GM12878 (cell line): ENCODE data around the gene TSHZ2. TPM values are rescaled to one million over a fixed set of nuclear protein-coding genes. Genes with fewer than 3 reads are reported as not detected.

ENCODE experiments used
- ATAC-seq: fragments of 200-7000 bp; cut with Tn5 transposase; 3 replicates; pipeline ENCODE4 v1.9.1; 2020; ENCODE audit warnings: mild to moderate bottlenecking, moderate library complexity
- BruUV-seq: library from RNA; stranded (reverse); fragments of 400-500 nt; replicated peaks from 2 replicates; lab custom pipeline; 2021; lab: Mats Ljungman, UMichigan
- CTCF ChIA-PET: fragments of 300-600 bp; sonication (Branson Sonifier 250); formaldehyde crosslinking; extraction: SDS; loops from one replicate; lab custom pipeline; 2021; ENCODE audit warnings: inconsistent platforms; lab: Yijun Ruan, JAX
- POLR2A ChIA-PET: fragments of 350-600 bp; formaldehyde crosslinking; extraction: SDS; loops from one replicate; lab custom pipeline; 2021; ENCODE audit warnings: inconsistent platforms; lab: Charles Lee
- RAD21 ChIA-PET: fragments of 300-600 bp; sonication (Branson Sonifier 250); formaldehyde crosslinking; loops from one replicate; lab custom pipeline; 2023; ENCODE audit warnings: antibody characterized with exemption; ENCODE audit not compliant: unreplicated experiment; lab: Charles Lee
- SMC1A ChIA-PET: fragments of 300-600 bp; sonication (Branson Sonifier 250); formaldehyde crosslinking; loops from one replicate; lab custom pipeline; 2023; ENCODE audit not compliant: unreplicated experiment, uncharacterized antibody; lab: Charles Lee
- DNase-seq: peaks from one replicate; pipeline ENCODE4 v3.0.0-alpha.2; 2011; ENCODE audit warnings: low read depth, low spot score
- FAIRE-seq: peaks from 3 replicates; lab custom pipeline; 2011; peaks lifted over from hg19 to GRCh38; lab: Jason Lieb, UNC
- H2AFZ ChIP-seq: 2 replicates; pipeline ENCODE4 v1.6.0; 2011; ENCODE audit warnings: low read depth, low read length, control low read depth; ENCODE audit not compliant: control insufficient read depth
- H3K27ac ChIP-seq: 2 replicates; pipeline ENCODE4 v1.5.1; 2011; ENCODE audit warnings: control low read depth; ENCODE audit not compliant: control insufficient read depth, insufficient read depth
- H3K27me3 ChIP-seq, 2 experiments: replicated peaks in 1 of 2; 2 replicates each; pipeline versions ENCODE4 v1.6.0 to v1.6.1; 2011; ENCODE audit warnings: low read length in 1 of 2; ENCODE audit not compliant: control insufficient read depth in 2 of 2, insufficient read depth in 2 of 2
- H3K36me3 ChIP-seq, 2 experiments: 2 replicates each; pipeline ENCODE4 v1.5.1; 2011; ENCODE audit warnings: low read length in 1 of 2; ENCODE audit not compliant: control insufficient read depth in 2 of 2, insufficient read depth in 2 of 2
- H3K4me1 ChIP-seq: 2 replicates; pipeline ENCODE4 v1.6.1; 2011; ENCODE audit warnings: mild to moderate bottlenecking, low read length, moderate library complexity, mixed read lengths; ENCODE audit not compliant: control insufficient read depth, insufficient read depth
- H3K4me2 ChIP-seq: 2 replicates; pipeline ENCODE4 v1.6.0; 2011; ENCODE audit warnings: control low read depth; ENCODE audit not compliant: control insufficient read depth, insufficient read depth
- H3K4me3 ChIP-seq: fragments of 200-600 bp; sonication (generic); 2 replicates; pipeline ENCODE4 v1.5.1; 2016
- H3K79me2 ChIP-seq: 2 replicates; pipeline ENCODE4 v1.6.0; 2011; ENCODE audit warnings: low read length; ENCODE audit not compliant: control insufficient read depth, insufficient read depth
- H3K9ac ChIP-seq: 2 replicates; pipeline ENCODE4 v1.8.0; 2011; ENCODE audit warnings: low read length, control low read depth, mixed read lengths; ENCODE audit not compliant: control insufficient read depth, insufficient read depth
- H3K9me3 ChIP-seq: replicated peaks from 3 replicates; pipeline ENCODE4 v1.5.1; 2011; ENCODE audit warnings: mild to moderate bottlenecking, low read length; ENCODE audit not compliant: control insufficient read depth, insufficient read depth
- H4K20me1 ChIP-seq: 2 replicates; pipeline ENCODE4 v1.6.0; 2011; ENCODE audit not compliant: control insufficient read depth, insufficient read depth
- BHLHE40 ChIP-seq, 2 experiments: fragments of 450-650 bp in 1 of 2; IDR thresholded peaks; 2 replicates each; pipeline ENCODE4 v1.6.1; 2011 to 2017; ENCODE audit warnings: low read depth in 2 of 2, borderline replicate concordance in 1 of 2, improper control_type of control experiment in 1 of 2, low read length in 1 of 2, mild to moderate bottlenecking in 1 of 2
- CHD1 ChIP-seq: IDR thresholded peaks from 2 replicates; pipeline ENCODE4 v1.6.1; 2012; ENCODE audit warnings: low read depth, low read length, improper control_type of control experiment
- ESRRA ChIP-seq: IDR thresholded peaks from 2 replicates; pipeline ENCODE4 v1.6.1; 2012; ENCODE audit warnings: mild to moderate bottlenecking, low read length, improper control_type of control experiment
- HDGF ChIP-seq: fragments of 450-650 bp; IDR thresholded peaks from 2 replicates; pipeline ENCODE4 v1.6.1; 2016; ENCODE audit warnings: antibody characterized with exemption
- NFYA ChIP-seq: IDR thresholded peaks from 2 replicates; pipeline ENCODE4 v1.6.1; 2011; ENCODE audit warnings: low read depth, mild to moderate bottlenecking, low read length, improper control_type of control experiment, borderline replicate concordance
- SIX5 ChIP-seq: IDR thresholded peaks from 2 replicates; pipeline ENCODE4 v1.6.1; 2011; ENCODE audit warnings: mild to moderate bottlenecking, low read depth, low read length, moderate library complexity; ENCODE audit not compliant: severe bottlenecking
- TARDBP ChIP-seq: IDR thresholded peaks from 2 replicates; pipeline ENCODE4 v1.6.1; 2016; ENCODE audit warnings: borderline replicate concordance
- TCF3 ChIP-seq: IDR thresholded peaks from 2 replicates; pipeline ENCODE4 v1.6.1; 2012; ENCODE audit warnings: low read depth, mild to moderate bottlenecking, low read length, borderline replicate concordance; ENCODE audit not compliant: insufficient read depth
- WGBS: methylation state at CpG from one replicate; pipeline ENCODE4 v1.1.6; 2016; ENCODE audit warnings: low lambda C conversion rate; ENCODE audit not compliant: insufficient replicate concordance, insufficient coverage; ENCODE audit errors: missing lambda C conversion rate; 5-methylcytosine and 5-hydroxymethylcytosine counted together
- in situ Hi-C: fragments of 300-500 bp; cut with MboI; formaldehyde crosslinking; loops from 9 replicates; pipeline ENCODE4 v1.14.3; 2018; ENCODE audit warnings: mixed read lengths
- intact Hi-C: fragments of 100-400 bp; cut with micrococcal nuclease; formaldehyde crosslinking; loops from one replicate; pipeline ENCODE4 v1.14.2; 2022; ENCODE audit not compliant: unreplicated experiment
- polyA plus RNA-seq, 11 experiments: library from polyadenylated mRNA; depleted of rRNA in 4 of 11; unstranded in 6 of 11; stranded (reverse) in 5 of 11; fragments of >200 nt; fragmentation: Nextera tagmentation in 4 of 11; fragmentation: Illumina TruSeq in 1 of 11; extraction: Ambion mirVana in 4 of 11; extraction: Trizol in 1 of 11; gene quantifications; 1 replicate in 1 of 11; 2 replicates in 10 of 11; pipeline versions ENCODE4 v1.2.1 to v1.2.3, GENCODE V29; 2011 to 2016; ENCODE audit warnings: inconsistent platforms in 2 of 11, missing spikeins in 2 of 11, low read depth in 1 of 11
- total RNA-seq, 4 experiments: library from RNA; depleted of rRNA in 3 of 4; stranded (reverse); fragments of >200 nt in 3 of 4; fragmentation: Illumina TruSeq in 1 of 4; extraction: Trizol in 1 of 4; gene quantifications; 2 replicates each; pipeline versions ENCODE4 v1.2.1 to v1.2.3, GENCODE V29; 2013 to 2021
- TF ChIP-seq, protein P1 (sequence below): fragments of 450-650 bp; IDR thresholded peaks from 2 replicates; pipeline ENCODE4 v1.6.1; 2017; ENCODE audit warnings: mild to moderate bottlenecking, moderate library complexity
- TF ChIP-seq, protein P2 (sequence below): IDR thresholded peaks from 2 replicates; pipeline ENCODE4 v1.6.1; 2012; ENCODE audit warnings: mild to moderate bottlenecking, low read depth, low read length

Gene TSHZ2
- total and polyA plus RNA-seq, 10 of the 15 experiments (the other 5 are each of a cell fraction or from before 2014, with no cell fraction given), result 0.01 to 0.86 (median 0.13) TPM; not detected in 2

DNA sequence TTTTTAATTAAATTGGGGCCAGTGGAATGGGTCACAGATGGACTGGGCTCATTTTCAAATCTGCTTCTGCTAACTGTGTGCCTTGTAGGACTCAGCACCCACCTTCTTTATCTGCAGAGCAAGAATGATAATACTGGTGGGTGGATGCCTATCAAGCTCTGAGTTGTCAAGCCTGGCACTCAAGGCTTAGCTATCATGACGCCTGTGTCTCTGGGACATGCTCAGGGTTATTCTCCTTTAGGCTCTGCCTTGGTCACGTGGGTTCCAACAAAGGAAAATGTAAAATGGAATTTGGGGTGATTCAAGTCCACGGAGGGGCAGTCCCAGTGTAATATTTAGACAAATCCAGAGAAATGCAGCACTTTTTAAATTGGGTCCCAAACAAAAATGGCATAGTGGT lies 202.3 kb downstream of the TSHZ2 start:
- Histone ChIP-seq H3K4me2 (no peak overlapping the region), H3K4me3 (no peak overlapping the region), H3K79me2 (no peaks in the 10 kb centered on the region), H3K27ac (no peak overlapping the region), H4K20me1 (no peaks in the 10 kb centered on the region), H2AFZ (no peak overlapping the region), H3K4me1 (no peaks in the 10 kb centered on the region), H3K36me3 (no peaks in the 10 kb centered on the region), H3K9ac (no peak overlapping the region), H3K27me3 (0 out of 4 replicates have a peak, but pooled peaks cover 0 to 3% of the 10 kb centered on the region in 2 experiments), H3K9me3 (no peaks in the 10 kb centered on the region)
- ChIA-PET POLR2A (interaction anchor here (0.6 kb wide), 1 partner anchor 27 kb away, joined by 7 read pairs; no protein-coding TSS in a partner anchor), SMC1A (no interaction called here), RAD21 (interaction anchor here (0.6 kb wide), 1 partner anchor 105 kb away, joined by 6 read pairs; no protein-coding TSS in a partner anchor), CTCF (no interaction called here)
- intact Hi-C loops (no loop called here), in situ Hi-C loops (no loop called here)
- no TSS peak for BruUV-seq
- FAIRE-seq (no peak), ATAC-seq (no peak), DNase-seq (no peak)
- 8% methylated on average over 3 of the region's 3 CpGs for WGBS
- TF ChIP-seq, protein P1, sequence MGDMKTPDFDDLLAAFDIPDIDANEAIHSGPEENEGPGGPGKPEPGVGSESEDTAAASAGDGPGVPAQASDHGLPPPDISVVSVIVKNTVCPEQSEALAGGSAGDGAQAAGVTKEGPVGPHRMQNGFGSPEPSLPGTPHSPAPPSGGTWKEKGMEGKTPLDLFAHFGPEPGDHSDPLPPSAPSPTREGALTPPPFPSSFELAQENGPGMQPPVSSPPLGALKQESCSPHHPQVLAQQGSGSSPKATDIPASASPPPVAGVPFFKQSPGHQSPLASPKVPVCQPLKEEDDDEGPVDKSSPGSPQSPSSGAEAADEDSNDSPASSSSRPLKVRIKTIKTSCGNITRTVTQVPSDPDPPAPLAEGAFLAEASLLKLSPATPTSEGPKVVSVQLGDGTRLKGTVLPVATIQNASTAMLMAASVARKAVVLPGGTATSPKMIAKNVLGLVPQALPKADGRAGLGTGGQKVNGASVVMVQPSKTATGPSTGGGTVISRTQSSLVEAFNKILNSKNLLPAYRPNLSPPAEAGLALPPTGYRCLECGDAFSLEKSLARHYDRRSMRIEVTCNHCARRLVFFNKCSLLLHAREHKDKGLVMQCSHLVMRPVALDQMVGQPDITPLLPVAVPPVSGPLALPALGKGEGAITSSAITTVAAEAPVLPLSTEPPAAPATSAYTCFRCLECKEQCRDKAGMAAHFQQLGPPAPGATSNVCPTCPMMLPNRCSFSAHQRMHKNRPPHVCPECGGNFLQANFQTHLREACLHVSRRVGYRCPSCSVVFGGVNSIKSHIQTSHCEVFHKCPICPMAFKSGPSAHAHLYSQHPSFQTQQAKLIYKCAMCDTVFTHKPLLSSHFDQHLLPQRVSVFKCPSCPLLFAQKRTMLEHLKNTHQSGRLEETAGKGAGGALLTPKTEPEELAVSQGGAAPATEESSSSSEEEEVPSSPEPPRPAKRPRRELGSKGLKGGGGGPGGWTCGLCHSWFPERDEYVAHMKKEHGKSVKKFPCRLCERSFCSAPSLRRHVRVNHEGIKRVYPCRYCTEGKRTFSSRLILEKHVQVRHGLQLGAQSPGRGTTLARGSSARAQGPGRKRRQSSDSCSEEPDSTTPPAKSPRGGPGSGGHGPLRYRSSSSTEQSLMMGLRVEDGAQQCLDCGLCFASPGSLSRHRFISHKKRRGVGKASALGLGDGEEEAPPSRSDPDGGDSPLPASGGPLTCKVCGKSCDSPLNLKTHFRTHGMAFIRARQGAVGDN, result no peak
- no peak for TF ChIP-seq SIX5
- no peak for TF ChIP-seq ESRRA
- TF ChIP-seq BHLHE40 (IDR thresholded peaks at IDR 0.05; ENCODE audit: borderline replicate concordance in 1 of 2, low read depth in 2 of 2, low read length in 1 of 2), result no peak
- TF ChIP-seq, protein P2, sequence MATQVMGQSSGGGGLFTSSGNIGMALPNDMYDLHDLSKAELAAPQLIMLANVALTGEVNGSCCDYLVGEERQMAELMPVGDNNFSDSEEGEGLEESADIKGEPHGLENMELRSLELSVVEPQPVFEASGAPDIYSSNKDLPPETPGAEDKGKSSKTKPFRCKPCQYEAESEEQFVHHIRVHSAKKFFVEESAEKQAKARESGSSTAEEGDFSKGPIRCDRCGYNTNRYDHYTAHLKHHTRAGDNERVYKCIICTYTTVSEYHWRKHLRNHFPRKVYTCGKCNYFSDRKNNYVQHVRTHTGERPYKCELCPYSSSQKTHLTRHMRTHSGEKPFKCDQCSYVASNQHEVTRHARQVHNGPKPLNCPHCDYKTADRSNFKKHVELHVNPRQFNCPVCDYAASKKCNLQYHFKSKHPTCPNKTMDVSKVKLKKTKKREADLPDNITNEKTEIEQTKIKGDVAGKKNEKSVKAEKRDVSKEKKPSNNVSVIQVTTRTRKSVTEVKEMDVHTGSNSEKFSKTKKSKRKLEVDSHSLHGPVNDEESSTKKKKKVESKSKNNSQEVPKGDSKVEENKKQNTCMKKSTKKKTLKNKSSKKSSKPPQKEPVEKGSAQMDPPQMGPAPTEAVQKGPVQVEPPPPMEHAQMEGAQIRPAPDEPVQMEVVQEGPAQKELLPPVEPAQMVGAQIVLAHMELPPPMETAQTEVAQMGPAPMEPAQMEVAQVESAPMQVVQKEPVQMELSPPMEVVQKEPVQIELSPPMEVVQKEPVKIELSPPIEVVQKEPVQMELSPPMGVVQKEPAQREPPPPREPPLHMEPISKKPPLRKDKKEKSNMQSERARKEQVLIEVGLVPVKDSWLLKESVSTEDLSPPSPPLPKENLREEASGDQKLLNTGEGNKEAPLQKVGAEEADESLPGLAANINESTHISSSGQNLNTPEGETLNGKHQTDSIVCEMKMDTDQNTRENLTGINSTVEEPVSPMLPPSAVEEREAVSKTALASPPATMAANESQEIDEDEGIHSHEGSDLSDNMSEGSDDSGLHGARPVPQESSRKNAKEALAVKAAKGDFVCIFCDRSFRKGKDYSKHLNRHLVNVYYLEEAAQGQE, result no peak
- TF ChIP-seq NFYA, result no peak
- TF ChIP-seq TARDBP, result no peak
- no peak for TF ChIP-seq TCF3
- no peak for TF ChIP-seq HDGF
- no peak for TF ChIP-seq CHD1
